HG03571 (cell line): Measurements from ENCODE around the gene SIM2.

Experiments
- ATAC-seq: cut with Tn5 transposase; IDR thresholded peaks from one replicate; pipeline ENCODE4 v1.9.1; 2021; ENCODE audit not compliant: unreplicated experiment

Gene SIM2

DNA sequence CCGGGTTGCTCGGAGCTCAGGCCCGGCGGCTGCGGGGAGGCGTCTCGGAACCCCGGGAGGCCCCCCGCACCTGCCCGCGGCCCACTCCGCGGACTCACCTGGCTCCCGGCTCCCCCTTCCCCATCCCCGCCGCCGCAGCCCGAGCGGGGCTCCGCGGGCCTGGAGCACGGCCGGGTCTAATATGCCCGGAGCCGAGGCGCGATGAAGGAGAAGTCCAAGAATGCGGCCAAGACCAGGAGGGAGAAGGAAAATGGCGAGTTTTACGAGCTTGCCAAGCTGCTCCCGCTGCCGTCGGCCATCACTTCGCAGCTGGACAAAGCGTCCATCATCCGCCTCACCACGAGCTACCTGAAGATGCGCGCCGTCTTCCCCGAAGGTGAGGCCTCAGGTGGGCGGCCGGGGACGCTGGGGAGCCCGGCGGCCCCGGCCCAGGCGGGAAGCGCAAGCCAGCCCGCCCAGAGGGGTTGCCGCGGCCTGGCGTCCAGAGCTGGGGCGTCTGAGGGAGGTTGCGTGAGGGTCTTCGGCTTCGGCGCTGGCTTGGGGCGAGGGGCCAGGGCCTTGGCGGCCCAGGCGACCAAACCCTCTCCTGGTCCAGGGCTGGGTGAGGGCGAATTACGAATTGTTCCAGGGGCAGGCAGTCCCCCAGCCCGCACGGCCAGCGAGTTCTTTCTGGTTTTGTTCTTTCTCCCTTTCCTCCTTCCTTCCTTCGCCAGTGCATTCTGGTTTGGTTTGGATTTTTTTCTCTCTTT is 805 bp downstream of the SIM2 start:
- ATAC-seq: no peak

DNA sequence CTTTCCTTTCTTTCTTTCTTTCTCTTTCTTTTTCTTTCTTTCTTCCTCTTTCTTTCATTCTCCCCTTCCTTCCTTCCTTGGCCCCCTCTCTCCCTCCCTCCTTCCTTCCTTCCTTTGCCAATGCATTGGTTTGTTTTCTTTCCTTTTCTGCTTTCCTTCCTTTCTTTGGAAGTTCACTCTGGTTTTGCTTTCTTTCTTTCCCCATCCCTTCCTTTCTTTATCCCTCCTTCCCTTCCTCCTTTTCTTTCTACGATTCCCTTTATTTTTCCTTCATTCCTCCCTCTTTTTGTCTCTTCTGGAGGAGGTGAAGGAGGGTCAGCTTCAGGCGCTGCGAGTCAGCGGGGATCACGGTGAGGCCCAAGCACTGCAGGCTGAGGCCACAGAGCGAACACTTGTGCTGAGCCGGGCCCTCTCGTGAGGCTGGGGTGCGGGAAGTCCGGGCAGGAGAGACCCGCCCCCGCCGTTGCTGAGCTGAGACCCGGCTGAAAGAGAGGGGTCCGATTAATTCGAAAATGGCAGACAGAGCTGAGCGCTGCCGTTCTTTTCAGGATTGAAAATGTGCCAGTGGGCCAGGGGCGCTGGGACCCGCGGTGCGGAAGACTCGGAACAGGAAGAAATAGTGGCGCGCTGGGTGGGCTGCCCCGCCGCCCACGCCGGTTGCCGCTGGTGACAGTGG is 1.5 kb downstream of the SIM2 start:
- ATAC-seq: no peak

GRCh38 chr21:36700971-36701755 is 2.2 kb downstream of the SIM2 start:
- ATAC-seq: no peak

- no peak for ATAC-seq
Measured at GRCh38 chr21:36701756-36702621, 3.1 kb downstream of the SIM2 start.

- ATAC-seq: no peak
Measured at GRCh38 chr21:36702622-36702968, 3.7 kb downstream of the SIM2 start.

DNA sequence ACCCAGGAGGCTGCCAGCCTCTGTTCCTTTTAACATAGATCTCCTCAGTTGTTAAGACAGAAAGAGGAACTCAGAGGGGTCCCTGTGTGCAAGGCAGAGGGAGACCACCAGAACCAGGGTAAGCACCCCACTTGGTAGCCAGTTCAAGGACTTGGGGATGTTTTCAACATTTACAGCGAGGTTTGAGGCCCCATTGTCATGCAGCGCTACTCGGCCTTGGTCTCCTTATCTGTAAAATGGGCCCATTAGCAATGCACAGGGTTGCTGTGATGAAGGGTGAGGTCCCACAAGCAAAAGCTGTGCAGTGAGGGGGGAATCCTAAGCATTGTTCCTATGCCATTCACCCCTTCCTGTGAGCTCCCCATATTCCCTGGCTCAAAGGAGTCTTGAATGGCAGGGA is 4.2 kb downstream of the SIM2 start:
- no peak for ATAC-seq

GRCh38 chr21:36703626-36704280 is 4.8 kb downstream of the SIM2 start:
- no peak for ATAC-seq

GRCh38 chr21:36704281-36704957 is 5.5 kb downstream of the SIM2 start:
- no peak for ATAC-seq

- ATAC-seq: no peak
Measured at GRCh38 chr21:36704958-36705678, 6.2 kb downstream of the SIM2 start.

DNA sequence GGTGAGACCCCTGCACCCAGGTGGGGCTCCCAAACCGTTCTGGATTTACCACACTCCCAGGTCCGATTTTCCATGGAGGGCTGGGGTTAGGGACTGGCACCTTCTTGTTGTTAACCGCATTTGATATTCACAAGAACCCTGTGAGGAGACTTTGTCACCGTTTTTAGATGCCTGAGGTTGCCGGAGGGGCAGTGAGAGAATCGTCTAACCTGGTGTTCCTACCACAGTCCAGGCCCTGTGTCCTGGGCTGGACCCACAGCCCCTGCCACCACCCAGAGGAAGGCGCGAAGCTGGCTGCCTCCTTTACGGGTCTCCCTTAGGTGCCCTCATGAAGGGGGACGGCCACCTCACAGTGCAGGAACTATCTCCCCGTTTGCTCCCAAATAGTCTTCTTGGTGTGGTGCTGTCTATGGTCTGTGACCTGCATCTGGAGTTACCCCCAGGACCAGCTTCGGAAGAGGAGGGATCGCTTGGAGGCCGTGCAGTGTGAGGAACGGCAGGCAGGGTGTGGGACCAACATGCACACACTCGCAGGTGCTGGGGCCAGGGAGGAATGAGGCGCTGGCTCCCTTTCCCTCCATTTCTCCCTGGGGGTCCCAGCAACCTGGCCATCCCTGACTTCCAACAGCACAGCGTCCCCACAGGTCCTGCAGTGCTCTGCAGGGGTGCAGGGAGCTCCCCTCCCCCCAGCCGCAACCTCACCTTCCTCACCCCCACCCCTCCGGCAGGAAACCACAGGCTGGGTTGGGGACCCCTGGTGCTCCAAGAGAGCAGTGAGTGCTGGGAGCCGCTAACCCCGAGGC is 7.0 kb downstream of the SIM2 start:
- no peak for ATAC-seq

DNA sequence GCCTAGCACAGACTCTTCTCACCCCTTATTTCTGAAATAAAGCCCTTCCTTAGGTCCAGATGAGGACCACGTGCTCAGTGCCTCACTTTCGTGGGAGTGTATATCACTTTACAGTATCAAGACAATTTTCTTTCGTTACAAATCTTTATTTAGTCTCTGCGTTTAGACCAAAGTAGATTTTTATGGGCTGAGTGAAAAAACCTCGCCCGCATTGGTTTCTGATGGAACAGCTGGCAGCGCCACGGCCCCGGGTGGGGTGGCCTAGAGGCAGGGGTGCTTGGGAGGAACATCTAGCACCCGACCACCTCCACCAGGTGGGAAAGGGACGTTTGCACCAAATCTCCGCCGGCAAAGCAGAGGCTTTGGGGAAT is 7.6 kb downstream of the SIM2 start:
- ATAC-seq: no peak

GRCh38 chr21:36706951-36707762 is 8.2 kb downstream of the SIM2 start:
- ATAC-seq: no peak

DNA sequence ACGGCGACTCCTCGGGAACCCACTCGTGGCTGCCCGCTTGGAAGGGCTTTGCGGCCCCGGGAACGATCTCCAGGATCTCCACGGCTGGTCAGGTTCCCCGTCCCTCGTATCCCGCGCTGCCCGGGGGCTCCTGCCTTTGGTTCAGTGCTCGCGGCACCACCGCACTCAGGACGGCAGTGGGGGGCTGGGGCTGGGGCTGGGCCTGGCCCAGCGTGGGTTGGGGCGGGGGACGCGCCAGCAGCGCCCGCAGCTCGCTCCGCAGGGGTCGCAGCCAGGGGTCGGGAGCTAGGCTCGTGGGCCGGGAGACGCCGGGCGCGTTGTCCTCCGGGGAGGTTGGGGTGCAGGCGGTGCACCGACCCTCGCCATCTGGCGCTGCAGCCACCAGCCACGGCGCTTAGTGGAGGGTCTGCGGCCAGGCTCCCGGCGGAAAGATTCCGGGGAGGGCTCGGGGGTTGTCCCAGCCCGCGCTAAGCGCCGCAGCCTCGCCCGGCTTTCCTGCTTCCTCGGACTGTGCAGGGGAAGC is 8.9 kb downstream of the SIM2 start:
- ATAC-seq: no peak

GRCh38 chr21:36708286-36709029 is 9.5 kb downstream of the SIM2 start:
- ATAC-seq: no peak

- ATAC-seq: no peak
Measured at GRCh38 chr21:36709030-36709867, 10.3 kb downstream of the SIM2 start.
